ENCODE results near the gene TMEM115.

TMEM115 gene

DNA sequence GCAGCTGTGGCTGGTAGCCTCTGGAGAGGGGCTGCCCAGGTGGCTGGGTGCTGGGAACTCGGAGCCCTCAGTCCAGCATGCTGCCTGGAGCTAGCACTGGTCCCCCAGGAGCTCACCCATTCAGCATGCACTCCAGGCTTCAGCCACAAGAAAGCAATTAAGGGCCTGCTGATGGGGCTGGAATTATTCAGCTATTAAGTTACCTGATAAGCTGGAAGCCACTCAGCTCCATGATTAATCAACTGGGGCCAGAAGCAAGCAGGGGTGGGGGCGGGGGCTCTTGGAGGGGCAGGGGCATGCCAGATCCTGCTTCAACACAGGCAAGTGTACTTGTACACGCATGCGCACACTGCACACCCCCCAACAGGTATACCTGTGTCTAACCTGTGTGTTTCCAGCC is 22.1 kb upstream of the TMEM115 start:
- no peak for TF ChIP-seq CTCF (conservative IDR thresholded peaks at IDR 0.05; ENCODE audit: low read depth, low read length)
- Histone ChIP-seq H4K20me1 (ENCODE audit: insufficient read depth) (no peaks in the 10 kb centered on the region), H3K9ac (no peak overlapping the region), H3K27ac (no peak overlapping the region), H3K27me3 (ENCODE audit: insufficient read depth, low read depth) (no peaks in the 10 kb centered on the region), H3K4me1 (ENCODE audit: low read depth, poor library complexity, severe bottlenecking) (no peaks in the 10 kb centered on the region), H3K79me2 (ENCODE audit: insufficient read depth, low read depth) (no peaks in the 10 kb centered on the region), H3K4me2 (no peak overlapping the region), H3K4me3 (IDR thresholded peaks at IDR 0.05; ENCODE audit: insufficient read depth, low read depth, low read length) (no peak overlapping the region), H3K36me3 (ENCODE audit: insufficient read depth) (no peaks in the 10 kb centered on the region), H2AFZ (ENCODE audit: low read depth) (no peak overlapping the region)

- TF ChIP-seq CTCF (conservative IDR thresholded peaks at IDR 0.05; ENCODE audit: low read depth, low read length) = no peak
- no peak overlapping the region for H2AFZ ChIP-seq (ENCODE audit: low read depth)
- H3K79me2 ChIP-seq (ENCODE audit: insufficient read depth, low read depth) = no peaks in the 10 kb centered on the region
- no peaks in the 10 kb centered on the region for H4K20me1 ChIP-seq (ENCODE audit: insufficient read depth)
- H3K4me2 ChIP-seq = no peak overlapping the region
- no peak overlapping the region for H3K9ac ChIP-seq
- no peaks in the 10 kb centered on the region for H3K4me1 ChIP-seq (ENCODE audit: low read depth, poor library complexity, severe bottlenecking)
- no peaks in the 10 kb centered on the region for H3K27me3 ChIP-seq (ENCODE audit: insufficient read depth, low read depth)
- no peaks in the 10 kb centered on the region for H3K36me3 ChIP-seq (ENCODE audit: insufficient read depth)
- H3K27ac ChIP-seq = no peak overlapping the region
- H3K4me3 ChIP-seq (IDR thresholded peaks at IDR 0.05; ENCODE audit: insufficient read depth, low read depth, low read length) = no peak overlapping the region
These were observed 21.2 kb upstream of the TMEM115 start for GRCh38 chr3:50380405-50381085.

DNA sequence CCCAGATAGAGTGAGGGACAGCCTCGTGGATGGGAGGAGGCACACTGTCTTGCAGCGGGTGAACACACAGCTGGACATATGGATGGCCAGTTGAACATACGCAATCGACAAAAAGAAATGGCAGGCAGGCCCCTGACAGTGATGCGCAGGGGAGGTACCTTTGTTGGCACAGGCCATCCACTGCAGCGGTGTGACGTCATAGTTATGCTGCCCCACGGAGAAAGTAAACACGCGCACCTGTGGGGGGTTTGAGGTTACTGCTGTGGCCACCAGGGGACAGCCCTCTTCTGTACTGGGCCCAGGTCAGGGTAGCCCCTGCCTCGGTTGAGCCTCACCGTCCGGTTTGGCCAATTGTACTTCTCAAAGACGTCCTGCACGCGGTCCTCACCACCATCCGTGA is 19.4 kb upstream of the TMEM115 start:
- Histone ChIP-seq H3K27ac (no peak overlapping the region), H3K36me3 (ENCODE audit: insufficient read depth) (no peaks in the 10 kb centered on the region), H3K4me3 (IDR thresholded peaks at IDR 0.05; ENCODE audit: insufficient read depth, low read depth, low read length) (no peak overlapping the region), H3K4me2 (no peak overlapping the region), H3K79me2 (ENCODE audit: insufficient read depth, low read depth) (no peaks in the 10 kb centered on the region), H3K4me1 (ENCODE audit: low read depth, poor library complexity, severe bottlenecking) (peaks cover 8% of the 10 kb centered on the region), H2AFZ (ENCODE audit: low read depth) (no peak overlapping the region), H4K20me1 (ENCODE audit: insufficient read depth) (no peaks in the 10 kb centered on the region), H3K27me3 (ENCODE audit: insufficient read depth, low read depth) (no peaks in the 10 kb centered on the region), H3K9ac (no peak overlapping the region)
- no peak for TF ChIP-seq CTCF (conservative IDR thresholded peaks at IDR 0.05; ENCODE audit: low read depth, low read length)

DNA sequence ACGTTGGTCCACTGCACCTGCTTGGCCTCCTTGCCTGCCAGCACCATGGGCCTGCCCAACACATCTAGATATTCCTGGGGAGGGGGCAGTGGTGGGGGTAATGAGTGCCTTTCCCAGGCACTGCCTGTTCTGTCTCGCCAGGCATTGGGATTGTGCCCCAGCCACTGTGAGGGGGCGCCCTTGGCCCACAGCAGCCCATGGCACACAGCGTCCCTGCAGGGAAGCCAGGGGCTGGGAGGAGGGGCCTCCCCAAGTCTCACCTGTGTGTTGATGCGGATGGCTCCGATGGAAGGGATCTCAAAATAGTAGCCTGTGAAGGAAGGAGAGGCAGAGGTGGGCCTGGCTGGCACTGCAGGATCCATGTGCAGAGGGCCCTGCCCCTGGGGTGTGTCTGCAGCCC is 18.7 kb upstream of the TMEM115 start:
- Histone ChIP-seq H3K9ac (no peak overlapping the region), H3K4me2 (no peak overlapping the region), H3K4me3 (IDR thresholded peaks at IDR 0.05; ENCODE audit: insufficient read depth, low read depth, low read length) (no peak overlapping the region), H2AFZ (ENCODE audit: low read depth) (no peak overlapping the region), H4K20me1 (ENCODE audit: insufficient read depth) (no peaks in the 10 kb centered on the region), H3K4me1 (ENCODE audit: low read depth, poor library complexity, severe bottlenecking) (peaks cover 10% of the 10 kb centered on the region), H3K27ac (no peak overlapping the region), H3K27me3 (ENCODE audit: insufficient read depth, low read depth) (no peaks in the 10 kb centered on the region), H3K36me3 (ENCODE audit: insufficient read depth) (no peaks in the 10 kb centered on the region), H3K79me2 (ENCODE audit: insufficient read depth, low read depth) (no peaks in the 10 kb centered on the region)
- no peak for TF ChIP-seq CTCF (conservative IDR thresholded peaks at IDR 0.05; ENCODE audit: low read depth, low read length)
